ENCODE results near the gene POPDC3.

Gene POPDC3

DNA sequence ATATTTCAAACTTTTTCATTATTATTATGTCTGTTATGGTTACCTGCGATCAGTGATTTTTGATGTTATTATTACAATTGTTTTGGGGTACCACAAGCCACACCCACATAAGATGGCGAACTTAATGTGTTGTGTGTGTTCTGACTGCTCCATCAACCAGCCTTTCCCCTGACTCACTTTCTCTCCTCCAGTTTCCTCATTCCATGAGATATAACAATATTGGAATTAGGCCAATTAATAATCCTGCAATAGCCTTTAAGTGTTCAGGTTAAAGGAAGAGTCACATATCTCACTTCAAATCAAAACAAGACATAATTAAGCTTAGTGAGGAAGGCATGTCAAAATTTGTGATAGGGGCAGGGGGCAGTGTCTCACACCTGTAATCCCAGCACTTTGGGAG lies 16.3 kb upstream of the POPDC3 start:
- Histone ChIP-seq H3K4me1 (ENCODE audit: control insufficient read depth, insufficient read depth, low read length) (no peaks in the 10 kb centered on the region), H3K36me3 (ENCODE audit: control insufficient read depth, insufficient read depth, low read length) (no peaks in the 10 kb centered on the region), H3K9me3 (ENCODE audit: control insufficient read depth, low read length) (no peaks in the 10 kb centered on the region), H3K27ac (ENCODE audit: insufficient read depth, low read depth, low read length, poor library complexity, severe bottlenecking) (no peak overlapping the region), H3K4me3 (ENCODE audit: insufficient read depth, low read depth, low read length) (no peak overlapping the region), H3K27me3 (ENCODE audit: control insufficient read depth, insufficient read depth, low read length, poor library complexity, severe bottlenecking) (no peaks in the 10 kb centered on the region)
- 95 to 100% methylated on average over 1 to 2 of the region's 2 CpGs for WGBS, 2 experiments

DNA sequence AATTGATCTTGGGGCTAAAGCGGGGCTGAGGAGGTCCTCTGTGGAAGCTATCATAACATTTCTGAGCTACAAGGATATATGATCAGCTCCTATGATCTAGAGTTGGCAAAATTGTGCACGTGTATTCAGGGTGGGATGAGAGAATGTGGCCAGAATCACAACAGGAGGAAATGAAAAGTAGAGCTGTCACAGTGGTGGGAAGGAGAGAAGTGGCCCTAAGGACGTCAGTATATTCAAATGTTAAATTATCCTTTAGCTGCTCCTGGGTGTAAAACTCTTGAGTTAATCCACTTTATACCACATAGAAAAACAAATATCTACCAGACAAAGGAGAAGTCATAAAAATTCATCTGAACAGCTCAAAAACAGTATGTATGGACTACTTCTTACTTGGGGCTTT lies 14.8 kb upstream of the POPDC3 start:
- no peak overlapping the region for H3K27ac ChIP-seq (ENCODE audit: insufficient read depth, low read depth, low read length, poor library complexity, severe bottlenecking)
- H3K9me3 ChIP-seq (ENCODE audit: control insufficient read depth, low read length), result no peaks in the 10 kb centered on the region
- no peaks in the 10 kb centered on the region for H3K27me3 ChIP-seq (ENCODE audit: control insufficient read depth, insufficient read depth, low read length, poor library complexity, severe bottlenecking)
- 78 to 82% methylated on average over 2 to 3 of the region's 3 CpGs for WGBS, 2 experiments
- no peaks in the 10 kb centered on the region for H3K4me1 ChIP-seq (ENCODE audit: control insufficient read depth, insufficient read depth, low read length)
- H3K4me3 ChIP-seq (ENCODE audit: insufficient read depth, low read depth, low read length), result no peak overlapping the region
- no peaks in the 10 kb centered on the region for H3K36me3 ChIP-seq (ENCODE audit: control insufficient read depth, insufficient read depth, low read length)

DNA sequence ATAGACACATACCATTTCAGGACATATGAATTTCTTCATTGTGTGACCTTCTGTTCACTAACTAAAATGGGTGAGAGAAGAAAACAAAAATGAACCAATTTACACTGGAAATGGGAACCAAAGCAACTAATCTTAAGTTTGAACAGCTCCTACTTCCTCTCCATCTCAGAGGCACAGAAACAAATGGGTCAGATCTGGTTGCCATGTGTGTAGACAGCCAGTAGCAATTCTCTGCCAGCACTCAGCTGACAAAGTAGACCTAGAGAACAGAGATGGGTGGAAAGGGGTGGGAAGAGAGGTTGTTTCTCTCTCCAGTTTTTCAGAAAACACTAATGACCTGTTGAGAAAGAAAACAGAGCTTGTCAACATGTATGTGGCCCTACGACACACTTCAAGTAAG lies 14.3 kb upstream of the POPDC3 start:
- no peak overlapping the region for H3K4me3 ChIP-seq (ENCODE audit: insufficient read depth, low read depth, low read length)
- no peak overlapping the region for H3K27ac ChIP-seq (ENCODE audit: insufficient read depth, low read depth, low read length, poor library complexity, severe bottlenecking)
- no peaks in the 10 kb centered on the region for H3K9me3 ChIP-seq (ENCODE audit: control insufficient read depth, low read length)
- no peaks in the 10 kb centered on the region for H3K27me3 ChIP-seq (ENCODE audit: control insufficient read depth, insufficient read depth, low read length, poor library complexity, severe bottlenecking)
- WGBS, 2 experiments, result 97% methylated on average over 1 of the region's 1 CpG
- no peaks in the 10 kb centered on the region for H3K36me3 ChIP-seq (ENCODE audit: control insufficient read depth, insufficient read depth, low read length)
- no peaks in the 10 kb centered on the region for H3K4me1 ChIP-seq (ENCODE audit: control insufficient read depth, insufficient read depth, low read length)

DNA sequence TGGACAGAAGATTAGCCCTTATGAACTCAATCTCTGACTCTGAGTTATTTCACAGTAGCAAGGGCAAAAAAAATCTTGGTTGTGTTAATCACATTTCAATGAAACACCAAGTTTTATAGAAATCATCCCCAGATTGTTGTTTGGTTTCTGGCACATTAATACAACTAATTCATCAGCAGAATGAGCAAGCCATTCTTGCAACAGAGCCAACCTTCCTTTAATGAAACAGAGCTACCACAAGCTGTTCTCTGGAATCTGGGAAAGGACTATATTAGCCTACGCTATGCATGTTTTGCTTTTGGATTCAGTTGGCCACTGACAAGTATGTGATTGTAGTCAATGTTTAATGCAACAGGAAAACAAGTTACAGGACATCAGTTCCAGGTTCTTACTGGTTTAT lies 13.8 kb upstream of the POPDC3 start:
- no peak overlapping the region for H3K27ac ChIP-seq (ENCODE audit: insufficient read depth, low read depth, low read length, poor library complexity, severe bottlenecking)
- no peak overlapping the region for H3K4me3 ChIP-seq (ENCODE audit: insufficient read depth, low read depth, low read length)
- H3K4me1 ChIP-seq (ENCODE audit: control insufficient read depth, insufficient read depth, low read length), result no peaks in the 10 kb centered on the region
- no peaks in the 10 kb centered on the region for H3K27me3 ChIP-seq (ENCODE audit: control insufficient read depth, insufficient read depth, low read length, poor library complexity, severe bottlenecking)
- 92 to 100% methylated on average over 1 of the region's 1 CpG for WGBS, 2 experiments
- H3K9me3 ChIP-seq (ENCODE audit: control insufficient read depth, low read length), result no peaks in the 10 kb centered on the region
- no peaks in the 10 kb centered on the region for H3K36me3 ChIP-seq (ENCODE audit: control insufficient read depth, insufficient read depth, low read length)

DNA sequence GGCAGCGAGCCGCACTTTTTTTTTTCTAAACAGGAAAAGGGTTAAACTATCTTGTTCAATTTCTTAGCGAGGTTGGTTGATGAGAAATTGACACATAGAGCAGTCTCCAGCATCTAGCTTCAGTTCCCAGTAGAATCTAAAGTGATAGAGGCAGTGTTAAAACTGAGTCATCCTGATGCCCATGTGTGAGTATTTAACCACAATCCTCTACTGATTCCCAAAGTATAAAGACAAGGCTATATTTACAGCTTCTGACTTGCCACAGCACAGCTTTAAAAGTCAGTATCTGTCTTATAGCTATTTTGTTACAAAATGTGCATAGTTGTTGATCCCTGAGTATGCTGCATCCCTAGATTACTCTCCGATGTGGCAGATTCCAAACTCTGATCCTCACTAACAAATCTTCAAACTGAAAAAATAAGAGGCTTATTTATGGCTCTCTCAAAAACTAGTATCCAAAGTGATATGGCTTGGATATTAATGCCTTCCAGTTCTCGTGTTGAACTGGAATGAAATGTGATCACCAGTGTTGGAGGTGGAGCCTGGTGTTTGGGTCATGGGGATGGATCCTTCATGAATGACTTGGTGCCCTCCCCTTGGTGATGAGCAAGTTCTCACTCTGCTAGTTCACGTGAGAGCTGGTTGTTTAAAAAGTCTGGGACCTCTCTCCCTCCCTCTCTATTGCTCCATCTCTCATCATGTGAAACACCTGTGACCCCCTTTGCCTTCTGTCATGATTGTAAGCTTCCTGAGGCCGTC lies 13.1 kb upstream of the POPDC3 start:
- 88 to 89% methylated on average over 6 to 7 of the region's 7 CpGs for WGBS, 2 experiments
- H3K4me1 ChIP-seq (ENCODE audit: control insufficient read depth, insufficient read depth, low read length), result no peaks in the 10 kb centered on the region
- H3K27me3 ChIP-seq (ENCODE audit: control insufficient read depth, insufficient read depth, low read length, poor library complexity, severe bottlenecking), result no peaks in the 10 kb centered on the region
- H3K36me3 ChIP-seq (ENCODE audit: control insufficient read depth, insufficient read depth, low read length), result no peaks in the 10 kb centered on the region
- no peak overlapping the region for H3K27ac ChIP-seq (ENCODE audit: insufficient read depth, low read depth, low read length, poor library complexity, severe bottlenecking)
- H3K4me3 ChIP-seq (ENCODE audit: insufficient read depth, low read depth, low read length), result no peak overlapping the region
- no peaks in the 10 kb centered on the region for H3K9me3 ChIP-seq (ENCODE audit: control insufficient read depth, low read length)

DNA sequence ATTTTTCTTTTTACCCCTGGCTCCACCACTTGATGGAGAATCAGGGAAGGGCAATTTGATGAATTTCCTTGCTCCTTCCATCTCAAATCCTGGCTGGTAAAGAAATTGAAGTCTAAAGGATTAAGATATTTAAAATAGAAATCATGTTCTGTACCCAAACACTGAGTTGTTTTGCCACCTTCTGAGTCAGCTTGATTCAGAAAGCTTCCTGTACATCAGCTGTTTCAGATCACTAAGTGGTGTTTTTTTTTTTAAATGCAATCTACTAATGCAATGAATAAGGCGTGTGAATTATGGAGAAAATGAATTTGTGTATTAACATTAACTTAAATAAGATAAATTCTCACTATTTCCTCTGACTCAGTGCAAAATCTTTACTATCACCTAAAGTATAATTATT lies 11.5 kb upstream of the POPDC3 start:
- Histone ChIP-seq H3K36me3 (ENCODE audit: control insufficient read depth, insufficient read depth, low read length) (no peaks in the 10 kb centered on the region), H3K27ac (ENCODE audit: insufficient read depth, low read depth, low read length, poor library complexity, severe bottlenecking) (no peak overlapping the region), H3K4me1 (ENCODE audit: control insufficient read depth, insufficient read depth, low read length) (no peaks in the 10 kb centered on the region), H3K4me3 (ENCODE audit: insufficient read depth, low read depth, low read length) (no peak overlapping the region), H3K9me3 (ENCODE audit: control insufficient read depth, low read length) (no peaks in the 10 kb centered on the region), H3K27me3 (ENCODE audit: control insufficient read depth, insufficient read depth, low read length, poor library complexity, severe bottlenecking) (no peaks in the 10 kb centered on the region)
- no CpG with 5 or more reads among the region's 1 CpG for WGBS, 2 experiments

DNA sequence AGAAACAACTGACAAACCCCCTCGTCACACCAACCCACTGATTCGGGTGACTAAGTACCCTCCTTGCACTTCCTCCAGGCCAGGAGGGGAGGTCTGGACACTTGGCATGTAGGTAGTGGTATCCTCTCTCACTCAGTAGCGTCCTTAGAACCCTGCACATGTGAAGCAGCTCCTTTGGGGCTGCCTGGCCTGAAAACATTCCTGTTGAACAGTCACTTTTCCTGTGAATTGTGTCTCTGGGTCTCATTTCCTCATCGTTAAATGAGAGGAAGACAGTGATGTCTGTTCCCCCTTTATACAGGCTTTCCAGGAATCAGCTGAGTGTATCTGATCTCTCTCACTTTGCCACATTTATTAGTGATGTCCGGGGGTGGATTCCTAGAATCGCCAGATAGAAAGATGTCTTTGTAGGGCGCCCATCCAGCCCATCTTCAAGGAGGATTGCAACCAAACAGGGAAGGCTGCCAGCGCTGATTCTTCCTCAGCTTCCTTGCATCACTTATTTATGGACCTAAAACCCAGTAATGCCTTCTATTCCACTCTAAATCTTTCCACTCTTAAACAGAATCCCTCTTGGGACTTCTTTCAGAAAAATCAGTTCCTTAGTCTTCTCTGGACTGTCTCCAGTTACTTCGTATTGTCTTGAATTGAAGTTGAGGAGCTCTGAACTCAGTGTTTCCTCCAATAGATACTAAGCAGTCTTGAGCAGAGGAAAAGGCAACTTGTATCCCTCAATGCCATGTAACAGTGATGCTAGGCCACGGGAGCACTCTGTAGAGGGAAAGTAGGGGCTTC lies 9.4 kb upstream of the POPDC3 start:
- H3K27ac ChIP-seq (ENCODE audit: insufficient read depth, low read depth, low read length, poor library complexity, severe bottlenecking), result no peak overlapping the region
- H3K4me1 ChIP-seq (ENCODE audit: control insufficient read depth, insufficient read depth, low read length), result no peaks in the 10 kb centered on the region
- H3K36me3 ChIP-seq (ENCODE audit: control insufficient read depth, insufficient read depth, low read length), result no peaks in the 10 kb centered on the region
- WGBS, 2 experiments, result 85% methylated on average over 10 of the region's 10 CpGs
- H3K9me3 ChIP-seq (ENCODE audit: control insufficient read depth, low read length), result no peaks in the 10 kb centered on the region
- no peak overlapping the region for H3K4me3 ChIP-seq (ENCODE audit: insufficient read depth, low read depth, low read length)
- H3K27me3 ChIP-seq (ENCODE audit: control insufficient read depth, insufficient read depth, low read length, poor library complexity, severe bottlenecking), result no peaks in the 10 kb centered on the region

DNA sequence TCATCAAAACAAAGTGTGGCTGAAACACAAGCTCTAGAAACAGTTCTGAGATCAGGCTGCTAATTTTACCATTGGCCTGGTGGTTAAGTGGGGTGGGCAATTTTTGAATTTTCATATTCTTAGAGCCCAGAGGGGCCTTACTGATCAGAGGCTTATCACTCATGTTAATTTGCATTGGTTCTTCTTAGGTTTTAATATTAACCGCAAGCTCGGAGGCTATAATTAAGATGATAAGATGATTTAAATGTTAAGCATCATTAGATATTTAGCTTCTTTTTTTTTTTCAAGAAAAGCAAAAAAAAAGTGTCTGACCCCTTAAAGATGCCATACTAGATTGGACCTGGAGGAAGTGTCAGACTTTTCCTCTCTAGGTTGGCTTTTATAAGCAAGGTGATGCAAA lies 8.4 kb upstream of the POPDC3 start:
- H3K36me3 ChIP-seq (ENCODE audit: control insufficient read depth, insufficient read depth, low read length), result no peaks in the 10 kb centered on the region
- no peaks in the 10 kb centered on the region for H3K9me3 ChIP-seq (ENCODE audit: control insufficient read depth, low read length)
- H3K27ac ChIP-seq (ENCODE audit: insufficient read depth, low read depth, low read length, poor library complexity, severe bottlenecking), result no peak overlapping the region
- H3K4me1 ChIP-seq (ENCODE audit: control insufficient read depth, insufficient read depth, low read length), result no peaks in the 10 kb centered on the region
- H3K27me3 ChIP-seq (ENCODE audit: control insufficient read depth, insufficient read depth, low read length, poor library complexity, severe bottlenecking), result no peaks in the 10 kb centered on the region
- no peak overlapping the region for H3K4me3 ChIP-seq (ENCODE audit: insufficient read depth, low read depth, low read length)
- 100% methylated on average over 2 of the region's 2 CpGs; no CpG with 5 or more reads in 1 of the 2 experiments for WGBS, 2 experiments

DNA sequence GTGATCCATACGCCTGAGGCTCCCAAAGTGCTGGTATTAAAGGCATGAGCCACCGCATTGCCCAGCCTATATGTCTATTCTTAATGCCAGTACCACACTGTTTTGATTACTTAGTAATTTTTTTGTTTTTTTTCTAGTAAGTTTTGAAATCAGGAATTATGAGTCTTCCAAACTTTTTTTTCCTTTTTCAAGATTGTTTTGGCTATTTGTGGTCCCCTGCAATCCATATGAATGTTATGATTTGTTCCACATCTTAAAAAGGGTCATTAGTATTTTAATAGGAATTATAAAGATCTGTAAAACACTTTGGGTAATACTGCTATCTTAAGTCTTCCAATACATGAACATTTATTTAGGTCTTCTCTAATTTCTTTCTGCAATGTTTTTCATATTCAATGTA lies 6.8 kb upstream of the POPDC3 start:
- Histone ChIP-seq H3K4me3 (ENCODE audit: insufficient read depth, low read depth, low read length) (no peak overlapping the region), H3K4me1 (ENCODE audit: control insufficient read depth, insufficient read depth, low read length) (no peaks in the 10 kb centered on the region), H3K27me3 (ENCODE audit: control insufficient read depth, insufficient read depth, low read length, poor library complexity, severe bottlenecking) (peaks cover 4% of the 10 kb centered on the region), H3K36me3 (ENCODE audit: control insufficient read depth, insufficient read depth, low read length) (no peaks in the 10 kb centered on the region), H3K9me3 (ENCODE audit: control insufficient read depth, low read length) (no peaks in the 10 kb centered on the region), H3K27ac (ENCODE audit: insufficient read depth, low read depth, low read length, poor library complexity, severe bottlenecking) (no peak overlapping the region)
- 84 to 86% methylated on average over 1 to 2 of the region's 2 CpGs for WGBS, 2 experiments

DNA sequence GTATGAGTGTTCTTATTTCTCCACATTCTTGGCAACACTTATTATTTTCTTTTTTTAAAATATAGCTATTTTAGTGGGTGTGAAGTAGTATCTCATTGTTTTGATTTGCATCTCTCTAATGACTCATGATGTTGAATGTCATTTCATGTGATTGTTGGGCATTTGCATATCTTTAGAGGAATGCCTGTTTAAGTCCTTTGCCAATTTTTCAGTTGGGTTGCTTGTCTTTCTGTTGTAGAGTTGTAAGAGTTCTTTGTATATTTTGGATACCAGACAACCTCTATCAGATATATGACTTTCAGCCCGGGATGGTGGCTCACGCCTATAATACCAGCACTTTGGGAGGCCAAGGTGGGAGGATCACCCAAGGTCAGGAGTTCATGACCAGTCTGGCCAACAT lies 5.1 kb upstream of the POPDC3 start:
- WGBS, 2 experiments, result 81 to 93% methylated on average over 2 of the region's 2 CpGs
- no peaks in the 10 kb centered on the region for H3K4me1 ChIP-seq (ENCODE audit: control insufficient read depth, insufficient read depth, low read length)
- H3K4me3 ChIP-seq (ENCODE audit: insufficient read depth, low read depth, low read length), result no peak overlapping the region
- H3K9me3 ChIP-seq (ENCODE audit: control insufficient read depth, low read length), result no peaks in the 10 kb centered on the region
- H3K27ac ChIP-seq (ENCODE audit: insufficient read depth, low read depth, low read length, poor library complexity, severe bottlenecking), result no peak overlapping the region
- no peaks in the 10 kb centered on the region for H3K36me3 ChIP-seq (ENCODE audit: control insufficient read depth, insufficient read depth, low read length)
- peaks cover 21% of the 10 kb centered on the region for H3K27me3 ChIP-seq (ENCODE audit: control insufficient read depth, insufficient read depth, low read length, poor library complexity, severe bottlenecking)

Data from ectodermal cell (in vitro differentiated cells).